ENCODE measurements around the gene TRIM47. TPM values are rescaled to one million over a fixed set of nuclear protein-coding genes. Genes with fewer than 3 reads are reported as not detected.

TRIM47 gene
- total RNA-seq, 1 donor from 2014 or later: 36.9 TPM

- no peak for DNase-seq (ENCODE audit: low read depth)
These were observed 30.9 kb upstream of the TRIM47 start for GRCh38 chr17:75909051-75909811.

DNA sequence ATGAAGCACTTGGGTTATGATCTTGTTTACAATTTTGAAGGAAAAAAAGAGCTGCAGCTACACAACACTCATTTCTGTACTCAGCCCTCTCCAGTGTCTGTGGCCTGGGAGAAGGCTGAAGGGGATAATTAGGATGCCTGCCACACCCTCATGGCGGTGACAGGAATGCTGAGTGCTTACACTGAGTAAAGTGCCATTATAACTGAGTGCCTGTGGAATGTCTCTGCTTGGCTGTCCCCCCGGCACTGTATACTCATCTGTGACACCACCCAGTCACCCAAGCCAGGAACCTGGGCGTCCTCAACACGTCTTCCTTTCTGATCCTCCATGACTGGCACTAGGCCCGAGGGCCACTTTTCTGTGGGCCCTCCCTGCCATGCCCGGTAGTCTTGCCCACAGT, 29.8 kb upstream of the TRIM47 start:
- DNase-seq (ENCODE audit: low read depth): no peak

DNA sequence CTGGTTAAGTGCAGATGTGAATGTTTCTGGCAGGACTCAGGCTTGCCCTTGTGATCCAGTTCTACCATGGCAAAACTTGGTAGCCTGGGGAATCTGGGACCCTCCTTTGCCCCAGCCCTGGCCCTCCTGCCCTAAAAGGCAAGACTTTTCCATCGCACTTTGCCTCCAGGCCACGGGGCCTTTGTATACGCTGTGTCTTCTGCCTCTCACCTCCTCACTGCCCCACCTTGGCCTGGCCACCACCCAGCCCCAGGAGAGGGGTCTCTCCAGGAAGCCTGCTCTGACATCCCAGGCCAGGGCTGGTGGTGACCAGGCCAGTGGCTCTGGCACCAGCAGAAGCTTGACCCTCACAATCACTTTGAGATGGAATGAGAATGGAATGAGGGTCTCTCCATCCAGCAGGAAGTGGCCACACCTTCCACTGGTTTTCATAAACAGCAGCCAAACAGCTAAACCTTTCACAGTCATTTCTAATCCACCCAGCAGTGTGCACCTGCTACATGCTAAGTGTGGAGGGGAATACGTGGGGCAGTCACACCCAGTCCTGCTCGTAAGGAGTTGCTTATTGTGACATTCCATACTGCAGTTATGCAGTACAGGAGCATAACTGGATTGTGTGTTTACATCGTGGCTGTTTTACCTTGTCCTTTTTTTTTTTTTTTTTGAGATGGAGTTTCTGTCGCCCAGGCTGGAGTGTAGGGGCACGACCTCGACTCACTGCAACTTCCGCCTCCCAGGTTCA, 27.9 kb upstream of the TRIM47 start:
- DNase-seq (ENCODE audit: low read depth): no peak

GRCh38 chr17:75904749-75905521, 26.6 kb upstream of the TRIM47 start, which contains the start of gene MRPL38:
TSS of gene MRPL38 (minus strand) at chr17:75904884. CDS start at chr17:75904875, 9 bp downstream.
- DNase-seq (ENCODE audit: low read depth): peak; percentile 81

DNA sequence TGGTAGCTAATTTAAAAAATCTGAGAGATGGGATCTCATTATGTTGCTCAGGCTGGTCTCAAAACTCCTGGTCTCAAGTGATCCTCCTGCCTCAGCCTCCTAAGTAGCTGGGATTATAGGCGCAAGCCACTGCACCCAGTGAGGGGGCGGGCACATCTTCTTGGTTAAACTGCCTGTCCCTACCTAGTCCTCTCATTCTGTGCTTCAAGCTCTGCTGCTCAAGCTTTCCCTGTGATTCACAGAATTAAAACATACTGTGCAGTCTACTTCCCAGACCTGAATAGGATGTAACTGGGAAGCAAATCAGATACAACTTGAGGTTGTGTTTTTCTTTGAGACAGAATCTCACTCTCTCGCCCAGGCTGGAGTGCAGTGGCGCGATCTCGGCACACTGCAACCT, 24.0 kb upstream of the TRIM47 start:
- peak; percentile 68 for DNase-seq (ENCODE audit: low read depth)

DNA sequence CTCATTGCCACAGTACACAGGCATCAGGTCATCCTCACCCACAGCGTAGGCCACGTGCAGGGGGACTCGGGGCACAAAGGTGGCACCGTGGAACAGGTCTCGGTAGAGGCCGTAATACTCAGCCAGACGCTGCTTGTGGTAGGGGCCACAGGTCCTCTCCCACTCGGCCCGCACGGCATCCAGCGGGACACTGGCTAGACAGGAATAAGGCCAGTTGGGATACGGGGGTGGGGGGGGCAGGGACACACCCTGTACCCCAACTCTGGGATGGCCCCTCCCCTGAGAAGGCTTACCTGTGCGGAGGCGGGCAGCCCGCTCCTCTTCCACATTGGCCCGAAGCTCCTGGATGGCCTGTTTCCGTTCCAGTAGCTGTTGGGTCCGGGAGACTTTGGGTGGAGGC, 23.3 kb upstream of the TRIM47 start:
- DNase-seq (ENCODE audit: low read depth): no peak

DNA sequence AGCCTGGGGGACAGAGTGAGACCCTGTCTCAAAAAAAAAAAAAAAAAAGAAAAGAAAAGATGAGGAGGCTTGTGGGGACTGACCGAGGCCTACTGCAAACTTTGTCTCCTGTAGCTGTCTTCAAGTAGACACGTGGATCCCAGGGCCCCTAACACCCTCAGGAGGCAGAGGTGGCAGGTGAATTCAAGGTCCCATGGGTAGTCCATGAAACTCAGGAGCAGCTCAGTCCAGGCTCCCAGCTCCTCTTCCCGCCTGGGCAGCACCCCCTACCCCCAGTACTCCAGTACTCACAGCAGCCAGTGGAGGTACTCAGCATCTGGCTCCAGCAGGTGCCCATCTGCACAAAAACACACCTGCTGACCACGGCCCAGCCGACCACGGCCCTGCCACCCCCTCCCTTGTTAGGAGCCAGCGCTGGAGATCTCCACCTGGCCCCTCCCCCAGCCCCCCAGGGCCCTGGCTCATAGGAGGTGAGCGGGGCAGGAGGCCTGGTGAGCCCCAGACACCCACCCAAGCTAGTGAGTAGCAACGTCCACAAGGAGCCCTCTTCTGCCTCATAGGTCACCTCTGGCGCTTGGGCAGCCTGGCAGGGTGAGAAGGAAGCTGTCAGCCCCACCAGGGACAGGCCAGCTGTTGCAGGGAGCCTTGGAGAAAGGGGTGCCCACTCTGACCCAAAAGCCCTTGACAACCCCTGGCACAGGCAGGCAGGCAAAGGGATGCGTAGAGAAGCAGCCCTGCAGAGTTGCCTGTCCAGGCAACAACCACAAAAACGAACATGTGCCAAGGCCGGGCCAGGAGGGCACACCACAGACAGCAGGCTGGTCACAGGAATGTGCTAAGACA, 22.5 kb upstream of the TRIM47 start:
- no peak for DNase-seq (ENCODE audit: low read depth)

GRCh38 chr17:75899767-75900468, 21.5 kb upstream of the TRIM47 start:
- DNase-seq (ENCODE audit: low read depth): no peak

- no peak for DNase-seq (ENCODE audit: low read depth)
These were observed 21.0 kb upstream of the TRIM47 start for GRCh38 chr17:75899353-75899752.

- DNase-seq (ENCODE audit: low read depth): no peak
These were observed 20.4 kb upstream of the TRIM47 start for GRCh38 chr17:75898791-75899190.

- no peak for DNase-seq (ENCODE audit: low read depth)
These were observed 19.7 kb upstream of the TRIM47 start for GRCh38 chr17:75898065-75898464.

DNA sequence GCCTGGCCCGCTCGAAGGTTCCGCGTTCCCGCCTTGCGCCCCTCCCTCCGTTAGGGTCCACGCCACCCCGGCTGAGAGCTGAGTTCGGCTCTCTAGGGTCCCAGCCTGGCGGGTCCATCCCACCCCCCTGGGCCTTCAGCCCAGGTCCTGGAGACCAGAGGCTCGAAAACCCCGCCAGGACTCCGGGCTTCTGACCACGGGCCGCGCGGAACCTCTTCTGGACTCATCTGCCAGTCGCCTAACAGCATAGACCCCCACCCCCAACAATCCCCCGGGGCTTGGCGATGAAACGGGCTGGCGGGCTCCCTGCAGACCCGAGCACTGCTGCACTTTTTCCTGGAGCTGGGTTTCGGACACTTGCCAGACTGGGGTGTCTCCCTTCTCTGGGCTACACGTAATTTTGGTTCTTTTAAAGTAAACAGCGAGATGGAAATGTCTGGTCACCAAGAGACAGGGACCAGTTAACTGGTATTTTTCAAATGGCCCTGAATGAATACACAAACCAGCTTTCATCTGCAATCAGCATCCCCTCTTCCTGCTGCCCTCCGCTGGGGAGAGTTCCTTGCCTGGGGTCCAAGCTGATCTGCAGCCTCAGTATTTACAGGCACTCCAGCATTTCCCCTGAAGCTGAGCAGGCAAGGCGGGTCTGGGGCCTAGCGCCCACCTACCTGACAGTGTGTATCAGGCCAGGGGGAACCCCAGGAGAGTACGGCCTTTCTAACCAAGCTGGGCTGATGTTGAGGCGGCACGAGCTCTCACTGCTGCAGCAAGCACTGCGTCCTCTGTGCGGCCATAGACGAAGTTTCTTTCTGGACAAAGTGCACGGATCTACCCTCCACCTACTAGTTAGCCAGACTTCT, 19.0 kb upstream of the TRIM47 start:
- no peak for DNase-seq (ENCODE audit: low read depth)

DNA sequence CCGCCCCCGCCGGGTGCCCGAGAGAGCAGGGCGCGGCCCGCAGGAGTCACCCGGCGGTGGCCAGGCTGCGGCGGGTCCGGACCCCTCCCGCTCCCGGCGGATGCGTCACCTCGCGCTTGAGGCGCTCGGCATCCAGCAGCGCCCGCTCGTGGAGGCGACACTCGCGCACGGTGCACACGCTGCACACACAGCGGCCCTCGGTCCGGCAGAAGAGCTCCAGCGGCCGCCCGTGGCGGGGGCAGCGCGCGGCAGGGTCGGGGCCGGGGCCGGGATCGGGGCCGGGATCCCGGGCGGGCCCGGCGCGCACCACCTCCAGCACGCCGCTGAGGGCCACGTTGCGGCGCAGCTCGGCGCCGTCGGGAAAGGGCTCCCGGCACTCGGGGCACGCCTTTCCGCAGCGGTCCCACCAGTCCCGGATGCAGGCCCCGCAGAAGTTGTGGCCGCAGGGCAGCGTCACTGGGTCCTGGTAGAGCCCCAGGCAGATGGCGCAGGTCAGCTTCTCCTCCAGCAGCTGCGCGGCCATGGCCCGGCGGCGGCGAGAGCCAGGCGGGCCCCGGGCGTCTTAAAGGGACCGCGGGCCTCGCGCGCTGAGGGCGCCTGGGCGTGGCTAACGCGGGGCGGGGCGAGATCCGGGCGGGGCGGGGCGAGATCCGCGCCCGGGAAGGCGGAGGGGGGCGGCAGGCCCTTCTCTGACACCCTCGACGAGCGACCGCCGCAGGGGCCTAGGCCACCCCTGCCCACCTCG, 18.2 kb upstream of the TRIM47 start, which contains the start of gene TRIM65:
Gene TRIM65 (minus strand): TSS at position 537 of the 745 bp plus-strand sequence. CDS start 14 bp downstream, at position 523.
- peak; percentile 42 for DNase-seq (ENCODE audit: low read depth)

DNA sequence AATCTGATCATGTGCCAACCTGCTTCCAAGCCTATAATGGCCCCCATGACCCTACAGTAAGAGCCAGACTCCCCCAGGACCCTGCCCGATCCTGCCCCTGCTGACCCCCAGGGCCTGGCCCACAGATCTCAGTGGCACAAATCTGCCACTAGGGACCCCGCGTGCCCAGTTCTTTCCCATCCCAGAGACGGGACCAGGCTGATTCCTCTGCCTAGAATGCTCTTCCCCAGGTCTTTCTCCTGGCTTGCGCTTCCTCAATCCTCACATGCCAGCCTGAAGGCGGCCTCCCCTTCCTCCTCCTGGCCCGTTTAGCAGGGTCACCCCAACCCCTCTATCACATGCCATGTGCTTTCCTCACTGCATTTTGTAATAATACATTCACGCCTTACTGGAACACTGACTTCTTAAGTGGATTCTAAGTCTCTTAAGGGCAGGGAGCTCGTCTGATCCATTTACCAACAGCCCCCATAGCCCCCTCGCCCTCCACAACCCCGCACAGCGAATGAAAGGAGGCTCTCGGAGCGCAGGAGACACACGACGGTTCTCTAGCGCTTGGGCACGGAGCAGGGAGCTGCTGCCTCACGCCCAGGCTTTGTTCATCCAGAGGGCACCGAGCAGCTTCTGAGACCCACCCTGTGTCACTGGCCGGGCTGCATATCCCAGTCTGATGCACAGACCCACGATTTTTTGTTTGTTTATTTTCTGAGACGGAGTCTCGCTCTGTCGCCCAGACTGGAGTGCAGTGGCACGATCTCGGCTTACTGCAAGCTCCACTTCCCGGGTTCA, 17.2 kb upstream of the TRIM47 start:
- no peak for DNase-seq (ENCODE audit: low read depth)

GRCh38 chr17:75894049-75894733, 15.8 kb upstream of the TRIM47 start:
- DNase-seq (ENCODE audit: low read depth): no peak

- no peak for DNase-seq (ENCODE audit: low read depth)
These were observed 15.1 kb upstream of the TRIM47 start for GRCh38 chr17:75893305-75894048.
